Activated CD4-positive, CD25-positive, alpha-beta regulatory T cell (primary cell): ENCODE measurements around the gene SETD1B.

Source experiments
- DNase-seq, 4 experiments: peaks; one replicate each; lab custom pipeline; 2025; lab: John Stamatoyannopoulos, UW

Gene SETD1B

DNA sequence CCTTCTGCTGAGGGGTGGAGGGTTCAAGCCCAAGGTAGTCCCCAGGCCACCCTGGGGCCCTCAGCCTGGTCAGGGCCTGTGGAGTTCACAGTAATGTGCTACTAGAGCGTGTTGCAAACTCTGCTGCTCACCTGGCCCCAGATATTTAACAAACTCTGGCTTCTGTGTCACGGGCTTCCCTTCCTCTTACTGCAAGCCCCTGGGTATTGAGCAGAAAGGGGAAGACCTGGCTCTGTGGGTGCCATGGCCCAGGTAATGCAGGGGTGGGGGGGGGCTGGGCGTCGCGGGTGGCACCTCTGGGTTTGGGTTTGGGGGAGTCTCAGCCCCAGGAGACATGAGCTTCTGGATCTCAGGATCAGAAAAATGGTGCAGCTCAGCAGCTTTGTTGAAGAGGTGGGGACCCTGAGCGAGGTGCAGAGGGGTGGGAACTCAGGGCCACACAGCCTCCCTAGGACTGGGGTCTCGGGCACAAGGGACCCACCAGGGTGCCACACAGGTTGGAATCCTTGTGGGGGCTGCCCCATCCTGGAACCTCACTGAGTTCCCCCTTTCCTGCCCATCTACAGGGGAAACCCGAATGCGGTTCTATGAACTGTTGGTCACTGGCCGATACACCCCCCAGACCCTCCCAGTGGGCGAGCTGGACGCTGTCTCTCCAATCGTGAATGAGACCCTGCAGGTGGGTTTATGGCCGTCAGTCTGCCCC lies 4.0 kb downstream of the SETD1B start:
- no peak for DNase-seq

DNA sequence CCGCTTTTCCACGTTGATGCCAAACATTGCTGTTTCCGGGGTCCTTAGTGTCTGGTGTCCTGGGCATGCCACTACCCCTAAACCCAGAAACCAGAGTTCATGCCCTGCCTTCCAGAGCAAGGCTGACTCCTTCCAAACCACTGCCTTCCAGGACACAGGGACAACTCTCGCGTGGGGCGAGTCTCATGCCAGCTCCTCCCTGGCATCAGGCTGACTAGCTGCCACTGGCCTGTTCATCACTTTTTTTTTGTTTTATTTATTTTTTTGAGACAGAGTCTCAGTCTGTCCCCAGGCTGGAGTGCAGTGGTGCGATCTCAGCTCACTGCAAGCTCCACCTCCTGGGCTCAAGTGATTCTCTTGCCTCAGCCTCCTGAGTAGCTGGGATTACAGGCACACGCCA lies 4.8 kb downstream of the SETD1B start:
- DNase-seq, result no peak

DNA sequence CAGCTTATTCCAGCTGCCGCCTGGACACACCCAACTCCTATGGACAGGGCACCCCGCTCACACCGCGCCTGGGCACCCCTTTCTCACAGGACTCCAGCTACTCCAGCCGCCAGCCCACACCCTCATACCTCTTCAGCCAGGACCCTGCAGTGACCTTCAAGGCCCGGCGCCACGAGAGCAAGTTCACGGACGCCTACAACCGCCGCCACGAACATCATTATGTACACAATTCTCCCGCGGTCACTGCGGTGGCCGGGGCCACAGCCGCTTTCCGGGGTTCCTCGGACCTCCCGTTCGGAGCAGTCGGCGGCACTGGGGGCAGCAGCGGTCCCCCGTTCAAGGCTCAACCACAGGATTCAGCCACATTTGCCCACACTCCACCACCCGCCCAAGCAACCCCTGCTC lies 5.9 kb downstream of the SETD1B start:
- no peak for DNase-seq

DNA sequence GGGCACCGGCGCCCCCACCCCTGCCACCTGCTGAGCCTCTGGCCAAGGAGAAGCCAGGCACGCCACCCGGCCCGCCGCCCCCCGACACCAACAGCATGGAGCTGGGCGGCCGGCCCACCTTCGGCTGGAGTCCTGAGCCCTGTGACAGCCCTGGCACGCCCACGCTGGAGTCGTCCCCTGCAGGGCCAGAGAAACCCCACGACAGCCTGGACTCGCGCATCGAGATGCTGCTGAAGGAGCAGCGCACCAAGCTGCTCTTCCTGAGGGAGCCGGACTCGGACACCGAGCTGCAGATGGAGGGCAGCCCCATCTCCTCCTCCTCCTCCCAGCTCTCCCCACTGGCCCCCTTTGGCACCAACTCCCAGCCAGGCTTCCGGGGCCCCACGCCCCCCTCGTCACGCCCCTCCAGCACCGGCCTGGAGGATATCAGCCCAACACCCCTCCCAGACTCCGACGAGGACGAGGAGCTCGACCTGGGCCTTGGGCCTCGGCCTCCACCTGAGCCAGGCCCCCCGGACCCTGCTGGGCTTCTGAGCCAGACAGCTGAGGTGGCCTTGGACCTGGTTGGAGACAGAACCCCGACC lies 6.5 kb downstream of the SETD1B start:
- no peak for DNase-seq

DNA sequence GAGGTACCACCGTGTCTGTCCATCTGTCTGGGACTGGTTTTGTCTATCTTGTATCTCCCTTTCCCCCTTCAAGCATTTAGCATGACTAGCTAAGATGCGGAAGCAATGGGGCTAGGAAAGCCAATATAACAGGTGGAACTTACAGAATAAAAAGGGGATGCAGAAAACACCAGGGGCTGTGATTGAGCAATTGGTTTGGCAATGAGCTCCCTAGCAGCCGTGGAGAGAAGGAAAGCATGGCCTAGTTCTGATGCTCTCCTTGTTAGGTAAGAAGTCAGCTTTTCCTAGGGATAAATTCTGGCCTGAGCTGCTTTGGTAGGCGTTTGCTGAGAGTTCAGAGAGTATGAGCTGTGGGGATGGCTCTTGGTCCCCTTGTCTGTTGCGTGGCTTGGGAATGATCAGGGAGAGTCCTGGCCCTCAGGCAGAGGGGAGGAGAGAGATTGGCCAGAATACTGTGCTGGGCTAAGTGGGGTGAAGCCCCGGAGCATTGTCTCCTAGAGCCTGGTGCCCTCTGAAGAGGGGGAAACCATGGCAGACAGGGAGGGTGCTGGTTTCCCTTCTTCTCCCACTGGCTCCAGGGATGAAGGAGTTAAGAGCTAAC lies 7.1 kb downstream of the SETD1B start:
- DNase-seq, result no peak

DNA sequence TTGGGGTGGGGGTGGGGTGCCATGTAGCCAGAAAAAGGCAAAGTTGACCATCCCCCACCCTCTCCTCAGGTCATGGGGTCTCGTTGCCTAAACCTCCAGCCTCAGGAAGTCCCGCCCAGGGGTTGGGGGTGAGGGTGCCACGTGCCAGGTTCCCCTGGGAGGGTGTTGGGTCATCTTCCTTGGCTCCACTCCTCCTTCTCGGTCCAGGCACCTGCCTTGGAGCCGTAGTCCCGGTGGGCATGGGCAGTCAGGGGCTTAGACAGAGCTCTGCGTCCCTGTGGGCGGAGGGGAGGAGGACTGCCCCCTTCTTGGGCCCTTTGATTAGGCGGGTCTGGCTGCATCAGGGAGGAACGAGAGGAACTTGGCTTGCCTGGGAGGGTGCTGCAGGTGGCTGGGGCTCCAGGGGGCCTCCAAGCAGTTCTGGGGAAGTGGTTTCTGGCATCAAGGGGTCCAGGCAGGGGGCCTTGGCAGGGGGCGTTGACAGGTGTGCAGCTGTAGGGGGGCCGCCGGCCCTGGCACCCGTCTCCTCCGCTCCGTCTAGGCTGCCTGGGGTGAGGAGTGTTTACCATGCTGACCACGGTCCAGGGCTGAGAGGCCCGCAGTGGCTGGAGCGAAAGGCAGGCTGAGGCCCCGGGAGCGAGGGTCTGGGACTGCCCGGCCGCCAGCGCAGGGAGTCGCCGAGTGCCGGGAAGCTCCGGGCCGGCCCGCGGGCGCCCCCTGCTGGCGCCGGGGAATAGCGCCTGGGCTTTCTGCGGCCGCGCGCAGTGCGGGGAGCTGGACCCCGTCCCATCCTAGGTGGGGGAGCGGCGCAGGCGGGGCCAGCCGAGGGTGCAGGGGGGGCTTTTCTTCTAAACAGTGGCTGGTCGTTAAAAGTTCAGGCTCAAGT lies 7.9 kb downstream of the SETD1B start:
- DNase-seq, result peak; percentile 35 to 65 (median 48)

DNA sequence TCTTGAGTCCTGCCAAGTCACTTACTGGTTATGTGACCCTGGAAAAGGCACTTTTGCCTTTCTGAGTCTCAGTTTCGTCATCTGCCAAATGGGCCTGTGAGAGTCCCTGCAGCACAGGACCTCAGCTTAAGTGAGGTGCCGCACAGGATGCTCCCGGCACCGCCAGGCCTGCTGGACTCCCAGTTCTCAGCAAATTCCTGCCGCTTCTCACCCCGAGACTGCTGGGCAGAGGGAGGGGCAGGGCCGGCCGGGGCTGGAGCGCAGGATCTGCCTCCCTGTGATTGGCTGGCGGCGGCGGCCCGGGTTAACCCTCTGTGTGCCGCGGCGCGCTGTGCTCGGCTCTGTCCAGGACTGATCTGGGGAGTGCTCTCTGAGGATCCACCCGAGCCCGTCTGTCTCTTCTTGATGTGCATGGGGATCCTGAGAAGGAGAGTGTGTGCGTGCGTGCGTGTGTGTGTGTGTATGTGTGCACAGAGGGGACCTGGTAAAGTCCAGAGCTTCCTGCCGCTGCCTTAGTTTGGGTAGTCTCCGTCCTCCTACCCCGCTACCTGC lies 8.6 kb downstream of the SETD1B start:
- DNase-seq, result no peak

DNA sequence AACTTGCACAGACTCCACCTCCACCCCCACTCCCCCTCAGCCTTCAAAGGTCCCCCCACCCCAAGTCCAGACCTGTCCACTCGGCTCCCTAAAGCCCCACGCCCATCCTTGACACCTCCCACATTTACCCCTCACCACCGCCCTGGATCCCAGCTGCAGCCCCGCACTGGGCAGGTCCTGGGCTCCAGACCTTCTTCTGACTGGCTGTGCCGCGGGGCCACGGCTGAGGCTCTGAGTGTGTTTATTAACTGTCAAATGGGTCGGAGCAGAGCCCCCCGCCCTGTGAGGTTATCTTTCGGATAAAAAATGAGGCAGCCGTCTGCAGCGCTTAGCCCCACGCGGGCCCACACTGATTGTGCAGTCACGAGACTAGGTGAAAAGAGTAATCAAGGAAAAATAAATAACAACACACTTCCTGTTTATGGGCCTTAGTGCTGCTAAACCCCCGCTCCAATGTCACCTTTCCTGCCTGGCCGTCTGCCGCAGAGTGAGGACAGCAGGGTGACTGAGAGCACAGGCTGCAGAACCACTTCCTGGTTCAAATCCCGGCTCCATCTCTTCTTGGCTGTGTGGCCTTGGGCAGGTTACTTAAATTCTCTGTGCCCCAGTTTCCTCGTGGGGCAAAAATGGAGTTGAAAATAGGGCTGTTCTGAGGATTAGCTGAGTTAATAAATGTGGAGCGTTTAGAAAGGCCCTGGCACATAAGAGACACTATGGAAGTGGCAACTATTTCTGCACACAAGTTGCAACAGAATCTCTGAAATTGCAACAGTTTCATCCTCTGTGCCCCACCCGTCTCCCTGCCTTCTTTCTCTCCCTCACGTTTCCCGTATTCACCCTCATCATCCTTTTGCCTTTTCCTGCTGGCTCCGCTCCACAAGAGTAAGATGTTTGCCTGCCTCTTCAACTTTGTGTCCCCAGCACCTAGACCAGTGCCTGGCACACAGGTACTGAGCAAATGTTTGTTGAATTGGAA lies 9.4 kb downstream of the SETD1B start:
- DNase-seq, result no peak

DNA sequence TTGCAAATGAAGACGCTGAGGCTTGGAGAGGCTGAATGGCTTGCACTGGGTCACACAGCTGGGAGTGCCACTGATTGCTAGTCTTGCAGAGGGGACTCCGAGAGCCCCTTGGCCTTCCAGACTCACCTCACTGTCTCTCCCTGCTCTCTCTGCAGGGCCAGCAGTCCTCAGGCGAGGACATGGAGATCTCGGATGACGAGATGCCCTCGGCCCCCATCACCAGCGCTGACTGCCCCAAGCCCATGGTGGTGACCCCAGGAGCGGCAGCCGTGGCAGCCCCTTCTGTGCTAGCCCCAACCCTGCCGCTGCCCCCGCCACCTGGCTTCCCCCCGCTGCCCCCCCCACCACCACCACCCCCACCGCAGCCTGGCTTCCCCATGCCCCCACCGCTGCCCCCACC lies 10.1 kb downstream of the SETD1B start:
- DNase-seq, result no peak

DNA sequence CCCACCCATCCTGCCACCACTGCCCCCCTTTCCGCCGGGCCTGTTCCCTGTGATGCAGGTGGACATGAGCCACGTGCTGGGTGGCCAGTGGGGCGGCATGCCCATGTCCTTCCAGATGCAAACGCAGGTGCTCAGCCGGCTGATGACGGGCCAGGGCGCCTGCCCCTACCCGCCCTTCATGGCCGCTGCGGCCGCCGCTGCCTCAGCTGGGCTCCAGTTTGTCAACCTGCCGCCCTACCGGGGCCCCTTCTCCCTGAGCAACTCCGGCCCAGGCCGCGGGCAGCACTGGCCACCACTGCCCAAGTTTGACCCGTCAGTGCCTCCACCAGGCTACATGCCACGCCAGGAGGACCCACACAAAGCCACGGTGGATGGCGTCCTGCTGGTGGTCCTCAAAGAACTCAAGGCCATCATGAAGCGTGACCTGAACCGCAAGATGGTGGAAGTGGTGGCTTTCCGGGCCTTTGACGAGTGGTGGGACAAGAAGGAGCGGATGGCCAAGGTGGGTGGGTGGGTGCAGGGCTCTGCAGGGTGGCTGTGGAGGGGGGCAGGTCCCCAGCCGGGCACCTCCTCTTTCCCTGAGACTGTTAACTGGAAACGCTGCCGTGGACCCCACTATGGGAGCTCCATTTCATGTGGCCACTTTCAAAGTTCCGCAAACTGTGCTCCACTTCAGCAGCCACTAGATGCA lies 10.8 kb downstream of the SETD1B start:
- DNase-seq, result no peak

DNA sequence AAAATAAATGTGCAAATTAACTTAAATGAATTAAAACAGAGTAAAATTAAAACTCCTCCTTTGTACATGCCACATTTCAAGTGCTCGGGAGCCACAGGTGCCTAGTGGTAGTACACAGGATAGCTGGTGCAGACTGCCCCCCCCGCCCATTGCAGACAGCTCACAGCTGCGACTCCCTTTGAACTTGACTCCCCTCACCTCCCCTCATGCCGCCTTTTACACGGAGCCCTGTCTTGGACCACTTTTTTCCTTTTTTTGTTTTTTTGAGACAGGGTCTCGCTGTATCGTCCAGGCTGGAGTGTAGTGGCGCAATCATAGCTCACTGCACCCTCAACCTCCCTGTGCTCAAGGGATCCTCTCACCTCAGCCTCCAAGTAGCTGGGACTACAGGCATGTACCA lies 11.5 kb downstream of the SETD1B start:
- no peak for DNase-seq

DNA sequence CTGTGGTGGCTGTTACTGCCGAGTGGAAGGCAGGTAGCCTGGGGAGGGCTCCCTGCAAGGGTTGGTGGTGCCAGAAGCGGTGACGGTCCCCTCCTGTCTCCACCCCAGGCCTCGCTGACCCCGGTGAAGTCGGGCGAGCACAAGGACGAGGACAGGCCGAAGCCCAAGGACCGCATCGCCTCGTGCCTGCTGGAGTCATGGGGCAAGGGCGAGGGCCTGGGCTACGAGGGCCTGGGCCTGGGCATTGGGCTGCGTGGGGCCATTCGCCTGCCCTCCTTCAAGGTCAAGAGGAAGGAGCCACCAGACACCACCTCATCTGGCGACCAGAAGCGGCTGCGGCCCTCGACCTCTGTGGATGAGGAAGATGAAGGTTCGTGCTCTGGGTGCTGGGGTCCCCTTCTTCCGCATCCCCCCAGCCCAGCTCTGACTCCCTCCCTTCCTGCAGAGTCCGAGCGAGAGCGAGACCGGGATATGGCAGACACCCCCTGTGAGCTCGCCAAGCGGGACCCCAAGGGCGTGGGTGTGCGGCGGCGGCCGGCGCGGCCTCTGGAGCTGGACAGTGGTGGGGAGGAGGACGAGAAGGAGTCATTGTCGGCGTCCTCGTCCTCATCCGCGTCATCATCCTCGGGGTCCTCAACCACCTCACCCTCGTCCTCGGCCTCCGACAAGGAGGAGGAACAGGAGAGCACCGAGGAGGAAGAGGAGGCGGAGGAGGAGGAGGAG lies 13.3 kb downstream of the SETD1B start:
- DNase-seq, result no peak

DNA sequence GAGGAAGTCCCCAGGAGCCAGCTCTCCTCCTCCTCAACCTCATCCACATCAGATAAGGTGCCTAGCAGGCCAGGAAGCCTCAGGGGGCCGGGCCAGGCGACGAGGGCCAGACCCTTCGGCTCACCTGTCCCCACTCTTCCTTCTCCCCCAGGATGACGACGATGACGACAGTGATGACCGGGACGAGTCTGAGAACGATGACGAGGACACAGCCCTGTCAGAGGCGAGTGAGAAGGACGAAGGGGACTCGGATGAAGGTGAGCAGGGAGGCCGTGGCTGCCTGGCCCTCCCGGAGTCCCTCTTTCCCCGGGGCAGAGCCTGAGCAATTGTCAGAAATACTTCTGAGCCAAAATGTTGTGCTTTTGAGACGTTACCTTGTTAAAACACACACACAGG lies 13.8 kb downstream of the SETD1B start:
- DNase-seq, result no peak

DNA sequence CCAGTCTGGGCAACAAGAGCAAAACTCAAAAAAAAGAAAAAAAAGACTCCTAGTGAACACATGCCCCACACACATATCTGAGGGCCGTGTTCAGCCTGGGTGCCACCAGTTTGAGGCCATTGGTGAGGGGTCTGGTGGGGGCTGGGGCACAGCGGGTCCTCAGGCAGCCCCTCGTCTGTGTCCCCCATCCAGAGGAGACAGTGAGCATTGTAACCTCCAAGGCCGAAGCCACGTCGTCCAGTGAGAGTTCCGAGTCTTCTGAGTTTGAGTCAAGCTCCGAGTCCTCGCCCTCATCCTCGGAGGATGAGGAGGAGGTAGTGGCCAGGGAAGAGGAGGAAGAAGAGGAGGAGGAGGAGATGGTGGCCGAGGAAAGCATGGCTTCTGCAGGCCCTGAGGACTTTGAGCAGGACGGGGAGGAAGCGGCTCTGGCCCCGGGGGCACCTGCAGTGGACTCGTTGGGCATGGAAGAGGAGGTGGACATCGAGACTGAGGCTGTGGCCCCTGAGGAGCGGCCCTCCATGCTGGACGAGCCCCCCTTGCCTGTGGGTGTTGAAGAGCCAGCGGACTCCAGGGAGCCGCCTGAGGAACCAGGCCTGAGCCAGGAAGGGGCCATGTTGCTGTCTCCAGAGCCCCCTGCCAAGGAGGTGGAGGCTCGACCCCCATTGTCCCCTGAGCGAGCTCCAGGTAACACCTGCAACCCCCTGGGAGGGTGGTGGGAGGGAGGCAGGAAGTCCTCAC lies 15.6 kb downstream of the SETD1B start:
- DNase-seq, result no peak

DNA sequence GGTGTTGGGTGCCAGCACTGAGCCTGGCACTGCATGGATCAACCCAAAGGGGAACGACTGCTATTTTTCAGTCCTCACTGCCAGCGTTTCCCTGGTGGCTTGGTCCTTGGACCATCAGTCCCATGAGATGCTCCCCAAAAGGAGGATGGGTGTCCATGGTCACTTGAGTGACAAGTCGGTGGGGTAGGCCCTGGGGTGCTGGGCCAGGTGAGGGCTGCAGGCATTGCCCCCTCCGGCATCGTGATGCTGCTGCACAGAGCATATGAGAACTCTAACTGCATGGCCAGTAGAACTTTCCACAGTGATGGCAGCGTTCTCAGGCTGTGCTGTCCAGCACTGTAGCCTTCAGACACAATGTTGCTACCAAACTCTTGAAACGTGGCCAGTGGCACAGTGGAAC lies 16.2 kb downstream of the SETD1B start:
- DNase-seq, result no peak

DNA sequence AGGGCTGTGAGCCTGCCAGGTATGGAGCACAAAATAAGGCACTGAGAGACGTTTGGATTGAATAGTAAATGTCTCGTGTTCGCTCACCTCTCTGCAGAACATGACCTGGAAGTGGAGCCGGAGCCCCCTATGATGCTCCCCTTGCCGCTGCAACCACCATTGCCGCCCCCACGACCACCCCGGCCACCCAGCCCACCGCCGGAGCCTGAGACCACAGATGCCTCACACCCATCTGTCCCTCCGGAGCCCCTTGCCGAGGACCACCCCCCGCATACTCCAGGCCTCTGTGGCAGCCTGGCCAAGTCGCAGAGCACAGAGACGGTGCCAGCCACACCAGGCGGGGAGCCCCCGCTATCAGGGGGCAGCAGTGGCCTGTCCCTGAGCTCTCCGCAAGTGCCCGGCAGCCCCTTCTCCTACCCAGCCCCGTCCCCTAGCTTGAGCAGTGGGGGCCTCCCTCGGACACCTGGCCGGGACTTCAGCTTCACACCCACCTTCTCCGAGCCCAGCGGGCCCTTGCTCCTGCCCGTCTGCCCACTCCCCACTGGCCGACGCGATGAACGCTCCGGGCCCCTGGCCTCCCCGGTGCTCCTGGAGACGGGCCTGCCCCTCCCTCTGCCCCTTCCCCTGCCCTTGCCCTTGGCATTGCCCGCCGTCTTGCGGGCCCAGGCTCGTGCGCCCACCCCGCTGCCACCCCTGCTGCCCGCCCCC lies 18.7 kb downstream of the SETD1B start:
- no peak for DNase-seq

DNA sequence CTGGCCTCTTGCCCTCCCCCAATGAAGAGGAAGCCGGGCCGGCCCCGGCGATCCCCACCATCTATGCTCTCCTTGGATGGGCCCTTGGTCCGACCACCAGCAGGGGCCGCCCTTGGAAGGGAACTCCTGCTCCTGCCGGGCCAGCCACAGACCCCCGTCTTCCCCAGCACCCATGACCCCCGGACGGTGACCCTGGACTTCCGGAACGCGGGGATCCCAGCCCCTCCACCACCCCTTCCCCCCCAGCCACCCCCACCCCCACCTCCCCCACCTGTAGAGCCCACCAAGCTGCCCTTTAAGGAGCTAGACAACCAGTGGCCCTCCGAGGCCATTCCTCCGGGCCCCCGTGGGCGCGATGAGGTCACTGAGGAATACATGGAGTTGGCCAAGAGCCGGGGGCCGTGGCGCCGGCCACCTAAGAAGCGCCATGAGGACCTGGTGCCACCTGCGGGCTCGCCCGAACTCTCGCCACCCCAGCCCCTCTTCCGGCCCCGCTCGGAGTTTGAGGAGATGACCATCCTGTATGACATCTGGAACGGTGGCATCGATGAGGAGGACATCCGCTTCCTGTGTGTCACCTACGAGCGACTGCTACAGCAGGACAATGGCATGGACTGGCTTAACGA lies 19.4 kb downstream of the SETD1B start:
- no peak for DNase-seq

DNA sequence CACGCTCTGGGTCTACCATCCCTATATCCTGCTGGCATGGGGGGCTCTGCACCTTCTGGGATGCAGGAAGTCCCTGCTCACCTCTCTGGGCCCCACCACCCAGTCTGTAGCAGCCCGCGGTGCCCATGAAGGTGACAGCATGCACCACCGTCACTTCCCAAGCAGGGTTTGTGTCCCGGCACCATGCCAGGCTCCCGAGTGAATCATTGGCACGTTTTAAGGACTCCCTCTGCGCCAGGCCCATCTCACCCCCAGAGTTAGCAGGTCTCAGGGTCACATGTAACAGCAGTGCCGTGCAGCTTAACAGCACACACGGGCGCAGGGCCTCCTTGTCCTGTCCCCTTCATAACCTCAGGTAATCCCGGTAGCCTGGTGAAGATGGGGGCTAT lies 19.9 kb downstream of the SETD1B start:
- no peak for DNase-seq
